NCI-H82 (cell line): ENCODE data around the gene BLZF1.
"Not testable (repeated sequence)": the region's sequence is repeated elsewhere in the genome, so short reads cannot be mapped to it uniquely, and the experiment has no call there.

ENCODE experiments used
- DNase-seq: peaks from one replicate; lab custom pipeline; 2025; lab: John Stamatoyannopoulos, UW

The BLZF1 gene

GRCh38 chr1:169367686-169368405 is at the start of gene BLZF1, which contains the start of gene NME7:
Gene BLZF1 (plus strand): TSS chr1:169368195. CDS start chr1:169369523, 1,328 bp downstream.
Gene NME7 (minus strand): TSS chr1:169367797. CDS start chr1:169367710, 87 bp downstream.
- DNase-seq: peak; percentile 100

GRCh38 chr1:169318536-169319244 is 49.3 kb upstream of the BLZF1 start:
- no peak for DNase-seq

GRCh38 chr1:169321539-169321938 is 46.5 kb upstream of the BLZF1 start:
- peak; percentile 32 for DNase-seq

- no peak for DNase-seq
Observed at GRCh38 chr1:169322138-169322537, 45.9 kb upstream of the BLZF1 start.

GRCh38 chr1:169325117-169325516 is 42.9 kb upstream of the BLZF1 start:
- peak; percentile 38 for DNase-seq

GRCh38 chr1:169326261-169326955 is 41.6 kb upstream of the BLZF1 start:
- DNase-seq: no peak

- DNase-seq: no peak
Observed at GRCh38 chr1:169326956-169327268, 41.1 kb upstream of the BLZF1 start.

GRCh38 chr1:169327875-169328274 is 40.1 kb upstream of the BLZF1 start:
- no peak for DNase-seq

GRCh38 chr1:169329383-169329782 is 38.6 kb upstream of the BLZF1 start:
- no peak for DNase-seq

- no peak for DNase-seq
Observed at GRCh38 chr1:169330927-169331326, 37.1 kb upstream of the BLZF1 start.

- DNase-seq: not testable (repeated sequence)
Observed at GRCh38 chr1:169334727-169335126, 33.3 kb upstream of the BLZF1 start.

- not testable (repeated sequence) for DNase-seq
Observed at GRCh38 chr1:169336947-169337715, 30.9 kb upstream of the BLZF1 start.

- no peak for DNase-seq
Observed at GRCh38 chr1:169338617-169339016, 29.4 kb upstream of the BLZF1 start.

- DNase-seq: no peak
Observed at GRCh38 chr1:169339773-169340172, 28.2 kb upstream of the BLZF1 start.

- no peak for DNase-seq
Observed at GRCh38 chr1:169340882-169341281, 27.1 kb upstream of the BLZF1 start.

- DNase-seq: not testable (repeated sequence)
Observed at GRCh38 chr1:169342096-169342495, 25.9 kb upstream of the BLZF1 start.

GRCh38 chr1:169345511-169345910 is 22.5 kb upstream of the BLZF1 start:
- no peak for DNase-seq

GRCh38 chr1:169346036-169346589 is 21.9 kb upstream of the BLZF1 start:
- DNase-seq: no peak

GRCh38 chr1:169347688-169348382 is 20.2 kb upstream of the BLZF1 start:
- no peak for DNase-seq

GRCh38 chr1:169348383-169349036 is 19.5 kb upstream of the BLZF1 start:
- DNase-seq: peak; percentile 85

- DNase-seq: peak; percentile 62
Observed at GRCh38 chr1:169360415-169360814, 7.6 kb upstream of the BLZF1 start.
